RKO (cell line): Measurements from ENCODE around the gene SIDT1.
A peak's percentile ranks its signal among the peaks of the same experiment; 100 is the strongest.

Experiments
- DNase-seq: peaks from one replicate; pipeline ENCODE4 v3.0.0-alpha.2; 2016; ENCODE audit warnings: low spot score

SIDT1 gene

GRCh38 chr3:113597596-113598354 is 65.4 kb downstream of the SIDT1 start:
- DNase-seq = no peak

GRCh38 chr3:113600418-113601182 is 68.2 kb downstream of the SIDT1 start:
- DNase-seq = no peak

GRCh38 chr3:113601240-113601639 is 68.9 kb downstream of the SIDT1 start:
- no peak for DNase-seq

GRCh38 chr3:113602256-113602655 is 69.9 kb downstream of the SIDT1 start:
- no peak for DNase-seq

- DNase-seq = no peak
Measured at GRCh38 chr3:113602836-113603235, 70.5 kb downstream of the SIDT1 start.

- DNase-seq = no peak
Measured at GRCh38 chr3:113606539-113607218, 74.3 kb downstream of the SIDT1 start.

- DNase-seq = no peak
Measured at GRCh38 chr3:113607219-113607596, 74.9 kb downstream of the SIDT1 start.

- no peak for DNase-seq
Measured at GRCh38 chr3:113614402-113614801, 82.0 kb downstream of the SIDT1 start.

GRCh38 chr3:113615976-113616375 is 83.6 kb downstream of the SIDT1 start:
- no peak for DNase-seq

GRCh38 chr3:113617726-113618125 is 85.4 kb downstream of the SIDT1 start:
- no peak for DNase-seq

GRCh38 chr3:113620091-113620490 is 87.7 kb downstream of the SIDT1 start:
- no peak for DNase-seq

GRCh38 chr3:113623324-113623723 is 91.0 kb downstream of the SIDT1 start:
- DNase-seq = no peak

GRCh38 chr3:113623811-113624210 is 91.5 kb downstream of the SIDT1 start:
- no peak for DNase-seq

GRCh38 chr3:113625834-113626233 is 93.5 kb downstream of the SIDT1 start:
- no peak for DNase-seq

- peak; percentile 85 for DNase-seq
Measured at GRCh38 chr3:113626503-113627371, 94.4 kb downstream of the SIDT1 start.

- DNase-seq = no peak
Measured at GRCh38 chr3:113628316-113628715, 96.0 kb downstream of the SIDT1 start.

- DNase-seq = no peak
Measured at GRCh38 chr3:113628788-113629187, 96.4 kb downstream of the SIDT1 start.

- DNase-seq = no peak
Measured at GRCh38 chr3:113629584-113630421, 97.4 kb downstream of the SIDT1 start.

- DNase-seq = no peak
Measured at GRCh38 chr3:113630956-113631542, 98.7 kb downstream of the SIDT1 start.

- no peak for DNase-seq
Measured at GRCh38 chr3:113631573-113631972, 99.2 kb downstream of the SIDT1 start.
